ENCODE data around the gene CYSLTR2.

Gene CYSLTR2, protein sequence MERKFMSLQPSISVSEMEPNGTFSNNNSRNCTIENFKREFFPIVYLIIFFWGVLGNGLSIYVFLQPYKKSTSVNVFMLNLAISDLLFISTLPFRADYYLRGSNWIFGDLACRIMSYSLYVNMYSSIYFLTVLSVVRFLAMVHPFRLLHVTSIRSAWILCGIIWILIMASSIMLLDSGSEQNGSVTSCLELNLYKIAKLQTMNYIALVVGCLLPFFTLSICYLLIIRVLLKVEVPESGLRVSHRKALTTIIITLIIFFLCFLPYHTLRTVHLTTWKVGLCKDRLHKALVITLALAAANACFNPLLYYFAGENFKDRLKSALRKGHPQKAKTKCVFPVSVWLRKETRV

DNA sequence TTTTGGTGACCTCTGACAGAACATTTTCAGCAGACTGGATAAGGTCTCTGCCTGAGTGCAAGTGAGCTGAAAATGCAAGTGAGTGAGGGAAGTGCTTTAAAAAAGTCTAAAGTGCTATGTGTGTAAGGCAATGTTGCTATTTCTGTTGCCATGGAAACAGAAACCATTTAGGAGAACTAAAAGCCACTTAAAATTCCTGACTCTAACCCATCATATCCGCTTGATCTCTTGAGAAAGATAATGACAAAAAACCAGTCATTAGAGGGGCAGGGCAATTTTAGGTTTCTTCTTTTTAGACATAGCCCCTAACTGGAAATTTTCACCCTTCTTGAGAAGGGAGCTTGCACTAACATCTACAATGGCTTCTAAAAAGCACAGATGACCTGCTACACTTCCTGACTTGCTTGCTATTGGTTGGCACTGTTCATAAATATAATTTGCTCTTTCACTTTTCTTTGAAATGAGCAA is at the start of gene CYSLTR2:
CYSLTR2 (plus strand) TSS at position 458 of the 468 bp plus-strand sequence. CDS start 52,889 bp downstream, outside the sequence.
- DNase-seq = no peak

DNA sequence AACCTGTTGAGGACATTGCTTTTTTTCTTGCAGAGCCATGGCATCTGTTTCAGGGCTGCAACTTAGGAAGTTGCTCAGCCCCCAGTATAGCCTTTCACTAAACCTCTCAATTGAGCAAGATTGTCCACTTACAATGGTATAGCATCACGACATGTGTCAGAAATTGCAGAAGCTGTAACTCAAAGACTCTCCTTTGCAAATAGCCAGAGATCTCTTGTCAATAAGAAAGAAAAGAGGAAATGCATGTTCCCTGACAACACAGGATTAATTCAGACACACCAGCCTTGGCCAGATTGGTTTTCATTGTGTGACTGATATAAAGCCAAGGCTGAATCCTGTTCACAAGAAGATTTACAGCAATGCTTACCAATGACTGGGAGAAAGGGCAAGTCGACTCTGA is 38.7 kb upstream of the CYSLTR2 start:
- no peak for DNase-seq

DNA sequence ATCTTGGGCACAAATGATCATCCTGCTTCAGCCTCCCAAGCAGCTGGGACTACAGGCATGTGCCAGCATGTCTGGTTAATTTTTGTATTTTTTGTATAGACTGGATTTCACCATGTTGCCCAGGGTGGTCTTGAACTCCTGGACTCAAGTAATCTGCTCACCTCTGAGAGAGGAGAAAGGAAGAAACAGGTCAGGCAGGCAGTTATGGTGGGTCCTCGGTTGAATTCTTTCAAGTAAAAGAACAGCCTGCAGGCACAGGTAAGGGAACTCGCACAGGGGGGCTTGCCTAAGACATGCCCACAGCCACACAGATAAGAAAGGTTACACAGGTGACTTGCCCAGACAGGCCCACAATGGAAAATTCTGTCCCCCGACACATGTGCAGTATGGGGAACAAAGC is 34.8 kb upstream of the CYSLTR2 start:
- DNase-seq = no peak

DNA sequence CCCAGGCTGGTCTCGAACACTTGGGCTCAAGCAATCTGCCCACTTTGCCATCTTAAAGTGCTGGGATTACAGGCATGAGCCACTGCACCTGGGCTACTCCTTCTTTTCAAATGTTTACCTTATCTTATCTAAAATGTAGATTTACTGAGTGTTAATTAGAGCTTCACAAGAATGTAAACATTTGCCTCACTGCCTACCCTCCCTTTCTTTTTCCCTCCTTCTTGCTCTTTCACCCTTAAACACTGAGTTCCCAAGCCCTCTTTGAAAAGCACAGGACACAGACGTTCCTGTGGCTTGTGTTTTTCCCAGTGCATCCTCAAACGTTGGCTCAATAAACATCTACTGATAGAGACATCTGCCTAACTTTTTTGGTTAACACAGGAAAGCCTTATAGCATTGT is 32.7 kb upstream of the CYSLTR2 start:
- DNase-seq = no peak

DNA sequence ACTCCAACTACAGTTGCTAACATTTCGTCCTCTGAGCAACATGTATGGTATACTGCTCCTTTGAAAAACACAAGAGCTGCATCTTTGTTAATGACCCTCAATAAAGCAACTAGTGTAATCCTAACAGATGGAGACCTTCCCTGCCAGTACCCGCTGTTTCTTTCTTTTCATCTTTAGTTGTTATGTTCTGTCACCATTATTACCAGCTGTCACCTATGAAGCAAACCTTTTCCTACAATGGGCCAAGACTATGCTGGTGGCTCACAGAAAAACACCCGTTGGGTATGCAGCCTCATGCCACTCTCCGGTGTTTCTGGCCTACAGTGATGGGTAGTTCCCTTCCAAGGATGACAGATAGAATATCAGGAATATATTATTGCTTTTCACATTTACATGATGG is 29.7 kb upstream of the CYSLTR2 start:
- DNase-seq = peak; percentile 7

DNA sequence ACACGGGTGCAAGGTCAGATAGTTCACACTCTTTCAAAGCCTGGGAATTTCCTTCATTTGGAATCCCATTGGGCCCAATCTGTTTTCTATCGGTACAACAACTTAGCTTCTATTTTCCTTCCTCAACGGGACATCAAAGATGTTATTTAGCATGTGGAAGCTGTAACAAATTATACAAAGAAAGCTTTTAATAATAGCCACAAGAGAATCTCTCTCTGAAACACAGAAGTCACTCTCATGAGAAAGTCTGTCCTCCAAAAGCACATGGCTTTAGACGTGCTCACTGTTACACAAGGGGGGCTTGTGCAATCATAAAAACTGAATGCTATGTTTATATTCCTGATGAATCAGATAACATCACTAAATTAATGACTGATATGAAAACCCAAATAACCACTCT is 28.9 kb upstream of the CYSLTR2 start:
- no peak for DNase-seq

DNA sequence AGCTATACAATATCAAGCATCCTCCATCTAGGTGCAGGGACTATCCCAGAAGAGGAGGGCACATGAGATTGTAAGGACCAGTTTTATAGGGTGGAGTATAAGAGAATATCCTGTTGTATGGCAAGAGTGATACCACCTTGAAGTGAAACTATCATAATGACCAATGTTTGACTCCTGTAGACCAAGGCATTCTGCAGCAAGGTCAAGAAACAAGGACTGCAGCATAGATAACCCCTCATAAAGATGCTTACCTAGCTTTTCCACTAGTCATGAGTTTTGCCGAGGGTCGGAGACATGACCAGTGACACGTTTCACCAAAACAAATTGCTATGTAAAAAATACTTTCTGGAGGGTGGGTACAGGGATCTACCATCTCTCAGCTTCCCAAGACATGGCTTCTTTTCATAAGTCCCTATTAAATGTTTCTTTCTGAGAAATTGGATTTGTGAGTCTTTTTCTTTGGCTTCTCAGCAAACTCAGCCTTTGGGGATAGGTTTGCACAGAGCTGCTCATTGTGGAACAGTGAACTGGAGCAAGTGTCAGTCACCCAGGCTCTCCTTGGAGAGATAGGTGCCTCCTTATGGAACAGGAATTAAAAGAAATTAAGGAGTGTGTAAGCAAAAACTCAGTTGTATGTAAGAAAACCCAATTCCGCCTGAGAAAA is 28.2 kb upstream of the CYSLTR2 start:
- no peak for DNase-seq

DNA sequence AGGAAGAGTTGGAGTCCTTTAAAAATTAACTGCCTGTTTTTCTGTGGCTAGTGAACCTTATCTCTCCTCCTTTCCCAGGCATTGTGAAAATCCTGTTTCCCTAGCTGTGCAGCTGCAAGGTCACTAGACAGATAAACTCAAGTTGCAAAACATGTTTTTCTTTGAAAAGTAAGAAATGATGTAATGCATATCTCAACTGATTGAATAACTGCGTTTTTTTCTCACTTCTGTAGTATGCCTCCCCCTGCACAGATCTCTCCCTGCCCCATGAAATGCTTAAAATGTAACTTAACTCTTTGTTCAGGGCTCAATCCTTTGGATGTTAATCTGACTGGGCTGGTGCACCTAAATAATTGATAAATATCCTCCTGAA is 27.7 kb upstream of the CYSLTR2 start:
- DNase-seq = no peak

DNA sequence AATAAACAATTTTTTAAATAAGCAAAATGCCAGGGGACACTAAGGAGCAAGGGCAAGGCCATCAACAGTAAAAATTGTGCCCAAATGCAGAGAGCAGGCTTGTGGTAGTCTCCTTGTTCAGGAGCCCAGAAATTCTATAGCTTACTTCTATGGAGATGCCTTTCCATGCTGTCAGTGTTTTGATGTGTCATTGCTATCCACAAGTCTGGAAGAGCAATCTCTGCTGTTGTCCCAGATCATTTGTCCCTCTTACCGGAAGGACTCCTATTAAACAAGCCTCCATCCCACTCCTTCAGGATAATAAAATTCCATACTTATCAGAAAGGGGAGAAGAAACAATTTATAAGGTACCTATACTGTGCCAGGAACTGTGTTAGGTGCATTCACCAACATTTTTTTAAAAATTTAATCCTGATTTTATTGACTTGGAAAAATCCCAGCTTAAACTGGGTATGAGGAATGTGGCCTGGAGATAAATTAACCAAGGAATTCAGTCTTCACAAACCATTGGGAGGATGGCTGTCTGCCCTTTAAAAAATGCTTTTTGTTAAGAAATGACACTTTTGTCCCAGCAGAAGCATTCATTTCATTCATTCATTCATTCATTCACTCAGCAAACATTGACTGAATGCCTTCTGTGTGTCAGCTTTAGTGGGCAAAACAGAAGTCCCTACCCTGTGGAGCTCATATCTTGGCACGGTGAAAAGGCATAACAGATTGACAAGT is 26.8 kb upstream of the CYSLTR2 start:
- no peak for DNase-seq

DNA sequence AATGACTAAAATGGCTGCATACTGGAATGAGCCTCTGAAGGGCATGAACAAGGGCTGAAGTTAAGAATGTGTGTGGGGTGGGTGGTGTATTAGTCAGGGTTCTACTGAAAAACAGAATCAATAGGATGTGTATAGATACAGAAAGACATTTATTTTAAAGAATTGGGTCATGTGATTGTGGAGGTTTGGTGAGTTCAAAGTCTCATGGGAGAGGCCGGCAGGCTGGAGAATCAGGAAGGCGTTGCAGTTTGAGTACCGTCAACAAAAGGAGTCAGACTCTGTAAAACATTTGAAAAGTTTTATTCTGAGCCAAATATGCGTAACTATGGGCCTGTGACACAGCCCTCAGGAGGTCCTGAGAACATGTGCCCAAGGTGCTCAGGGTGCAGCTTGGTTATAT is 24.5 kb upstream of the CYSLTR2 start:
- DNase-seq = no peak

DNA sequence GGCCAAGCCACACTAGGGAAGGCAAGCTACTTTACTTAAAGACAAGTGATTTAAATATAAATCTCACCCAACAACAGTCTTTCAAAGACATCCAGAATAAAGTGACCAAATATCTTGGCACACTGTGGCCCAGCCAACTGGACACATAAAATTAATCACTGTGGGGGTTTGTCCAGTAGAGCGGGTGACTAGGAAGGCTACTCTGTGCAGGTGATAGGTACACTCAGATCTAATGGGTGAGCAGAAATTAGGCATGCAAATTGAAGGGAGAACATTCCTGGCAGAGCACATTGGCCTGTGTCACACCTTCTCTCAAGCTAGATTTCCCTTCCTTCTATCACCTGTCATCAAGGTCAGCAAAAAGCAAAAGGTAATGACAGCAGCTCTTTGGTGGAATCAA is 23.4 kb upstream of the CYSLTR2 start:
- DNase-seq = no peak

DNA sequence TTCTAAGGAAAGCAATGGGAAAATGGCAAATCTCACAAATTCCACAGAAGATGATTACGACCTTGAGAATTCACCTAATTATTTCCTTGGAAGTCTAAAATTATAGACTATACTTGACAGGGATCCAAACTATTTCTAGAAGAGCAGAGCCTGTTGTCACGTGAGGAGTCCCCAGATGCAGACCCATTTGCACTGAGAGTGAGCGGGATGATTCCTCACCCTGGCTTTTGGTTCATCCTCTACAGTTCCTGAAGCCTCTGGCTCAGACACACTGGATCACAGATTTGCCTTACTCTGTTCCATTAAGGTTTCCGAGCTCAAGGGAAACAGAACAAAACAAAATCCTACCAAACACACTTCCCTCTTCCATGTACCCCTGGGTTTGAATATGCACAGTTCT is 23.0 kb upstream of the CYSLTR2 start:
- DNase-seq = no peak

DNA sequence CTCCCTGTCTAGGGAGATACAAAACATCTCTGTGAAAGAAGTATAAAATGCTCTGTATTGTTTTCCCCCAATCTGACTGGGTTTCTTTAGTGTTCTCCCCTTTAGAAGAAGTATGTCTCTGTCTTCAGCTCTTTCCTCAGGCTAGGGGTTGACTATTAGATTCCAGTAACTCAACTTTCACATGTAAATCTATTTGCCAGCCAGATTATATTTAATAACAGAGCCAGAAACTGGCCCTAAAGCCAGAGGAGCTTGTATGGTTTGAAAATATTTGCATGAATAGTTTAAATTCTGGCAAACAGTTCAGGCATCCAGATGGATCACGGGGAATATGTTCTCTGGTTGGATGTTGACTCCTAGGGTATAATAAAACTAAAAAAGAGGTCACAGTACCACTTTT is 22.3 kb upstream of the CYSLTR2 start:
- DNase-seq = no peak

DNA sequence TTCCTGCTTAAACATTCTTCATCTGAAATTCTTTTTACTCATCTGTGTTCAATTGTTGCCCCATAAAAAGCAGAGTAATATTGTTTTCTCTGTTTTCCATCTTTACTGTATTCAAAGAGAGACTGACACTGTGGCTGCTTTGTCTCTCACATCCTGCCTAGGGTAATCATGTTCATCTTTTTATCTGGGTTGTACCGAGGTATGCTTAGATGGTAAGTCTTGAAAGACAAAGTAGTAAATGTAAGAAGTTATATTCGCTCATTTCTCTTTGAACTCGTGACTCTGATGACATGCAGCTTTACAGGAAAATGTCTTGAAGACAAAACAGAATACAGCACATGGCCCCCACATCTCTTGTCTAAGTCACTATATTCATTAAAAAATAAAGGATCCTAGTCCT is 20.0 kb upstream of the CYSLTR2 start:
- no peak for DNase-seq

DNA sequence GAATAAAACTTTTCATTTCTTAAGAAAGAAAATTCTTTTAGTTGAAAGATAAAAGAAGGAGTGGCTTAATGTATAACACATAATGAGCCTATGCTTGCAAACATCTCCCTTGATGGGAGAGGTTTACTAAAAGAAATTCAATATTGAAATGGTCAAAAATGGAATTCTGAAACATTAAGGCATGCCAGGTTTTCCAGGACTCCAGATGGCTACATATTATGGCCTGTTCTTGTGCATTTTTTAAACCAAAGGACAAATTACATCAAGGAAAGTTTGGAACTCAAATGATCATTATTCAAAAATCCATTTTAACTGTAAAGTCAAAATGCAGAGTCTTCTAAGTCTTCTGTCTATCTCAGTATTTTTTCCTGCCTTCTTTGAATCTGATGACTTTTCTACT is 19.1 kb upstream of the CYSLTR2 start:
- DNase-seq = no peak

DNA sequence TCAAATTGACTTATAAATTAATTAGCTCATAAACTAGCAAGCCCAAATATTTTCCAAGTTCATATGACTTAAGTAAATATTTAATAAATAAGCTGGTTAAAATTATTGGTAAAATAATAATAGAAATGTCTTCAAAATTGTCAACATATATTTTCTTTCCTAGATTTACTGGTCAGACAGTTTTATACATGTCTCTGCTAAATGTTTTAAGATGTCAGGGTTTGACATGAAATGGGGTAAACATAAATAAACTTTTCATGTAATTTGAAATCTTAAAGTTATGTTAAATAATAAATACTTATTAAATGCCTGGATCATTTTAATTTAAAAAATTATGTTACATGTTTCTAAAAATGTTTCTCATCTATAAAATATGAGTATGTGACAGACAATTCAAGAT is 18.3 kb upstream of the CYSLTR2 start:
- DNase-seq = no peak

DNA sequence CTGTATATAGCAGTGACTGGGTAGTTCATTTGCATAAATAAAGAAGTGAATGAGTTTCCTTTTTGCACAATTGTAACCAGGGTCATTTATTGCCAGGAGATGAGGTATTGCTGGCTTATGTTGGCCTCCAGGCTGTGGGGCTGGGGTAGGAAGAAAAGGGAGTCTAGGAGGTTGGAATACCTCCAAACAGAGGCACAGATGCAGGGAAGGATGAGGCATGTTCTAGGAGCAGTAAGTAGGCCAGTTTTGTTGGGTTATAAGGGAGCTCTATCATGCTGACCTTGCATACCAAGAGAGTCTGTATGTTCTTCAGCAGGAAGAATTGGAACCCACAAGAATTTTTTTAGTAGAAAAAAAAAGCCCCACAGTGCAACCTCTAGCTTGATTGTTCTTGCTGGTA is 17.2 kb upstream of the CYSLTR2 start:
- no peak for DNase-seq

DNA sequence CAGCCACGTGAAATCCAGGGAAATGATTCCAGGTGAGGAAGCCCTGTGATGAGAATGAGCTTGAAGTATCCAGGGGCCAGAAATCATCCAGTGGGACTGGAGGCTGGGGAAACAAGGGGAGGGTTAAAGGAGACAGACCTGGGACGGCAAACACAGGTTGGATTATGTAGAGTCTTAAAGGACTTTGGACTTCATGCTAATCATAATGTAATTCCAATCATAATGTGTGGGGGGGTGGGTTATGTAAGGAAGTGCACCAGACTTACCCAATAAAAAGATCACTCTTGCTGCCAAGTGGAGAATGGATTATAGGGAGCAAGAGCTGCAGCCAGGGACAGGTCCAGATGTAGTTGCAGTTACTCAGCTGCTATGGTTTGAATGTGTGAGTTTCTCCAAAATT is 16.1 kb upstream of the CYSLTR2 start:
- DNase-seq = no peak

DNA sequence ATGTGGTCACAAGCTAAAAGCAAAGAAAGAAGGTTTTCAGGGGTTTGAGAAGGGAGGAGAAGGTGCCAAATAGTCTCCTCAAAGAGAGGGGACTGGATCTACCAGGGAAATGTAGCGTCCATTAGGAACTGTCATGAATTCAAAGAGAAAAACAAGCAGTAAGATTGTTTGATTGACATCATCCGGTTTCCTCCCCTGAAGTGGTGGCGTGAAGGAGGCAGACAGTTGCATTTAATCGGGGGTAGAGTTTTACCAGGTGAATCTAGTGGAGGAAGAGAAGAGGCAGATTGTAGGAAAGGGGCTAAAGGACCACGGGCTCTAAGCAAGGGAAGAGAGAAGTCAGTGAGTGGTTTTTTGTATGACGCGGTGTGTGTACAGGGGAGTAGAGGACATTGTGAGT is 13.0 kb upstream of the CYSLTR2 start:
- DNase-seq = no peak

DNA sequence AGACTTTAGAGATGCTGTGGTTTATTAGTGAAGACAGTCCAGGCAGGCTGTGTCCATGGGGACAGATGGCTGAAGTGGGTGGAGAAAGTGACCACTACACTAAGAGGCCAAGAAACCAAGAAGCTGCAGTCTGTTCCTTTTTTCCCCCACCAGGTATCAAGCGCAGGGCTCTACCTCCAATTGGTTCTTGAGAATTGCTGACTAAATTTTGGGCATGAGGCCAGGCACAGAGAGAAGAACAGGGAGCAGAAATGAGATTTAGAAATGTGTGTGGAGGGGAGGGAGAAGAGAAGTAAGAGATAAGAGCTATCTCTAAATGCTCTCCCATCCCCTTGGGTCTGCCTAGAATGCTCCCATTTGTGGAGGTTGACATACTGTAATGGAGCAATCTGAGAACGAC is 12.3 kb upstream of the CYSLTR2 start:
- DNase-seq = no peak

DNA sequence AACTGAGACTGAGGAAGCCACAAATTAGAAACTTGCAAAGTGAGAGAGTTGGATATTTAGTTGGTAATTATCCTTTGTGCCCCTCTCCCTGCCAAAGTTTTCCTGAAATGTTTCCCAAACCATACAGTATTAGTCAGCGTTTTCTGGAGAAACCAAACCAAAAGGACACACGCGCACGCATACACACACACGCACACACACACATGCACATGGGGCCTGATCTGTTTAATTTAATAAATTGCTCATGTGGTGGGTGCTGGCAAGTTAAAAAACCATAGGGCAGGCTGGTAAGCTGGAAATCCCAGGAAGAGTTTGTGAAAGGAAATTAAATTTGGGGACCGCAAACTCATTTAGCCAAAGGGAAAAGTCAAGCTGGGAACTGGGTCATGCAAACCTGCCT is 11.7 kb upstream of the CYSLTR2 start:
- no peak for DNase-seq

DNA sequence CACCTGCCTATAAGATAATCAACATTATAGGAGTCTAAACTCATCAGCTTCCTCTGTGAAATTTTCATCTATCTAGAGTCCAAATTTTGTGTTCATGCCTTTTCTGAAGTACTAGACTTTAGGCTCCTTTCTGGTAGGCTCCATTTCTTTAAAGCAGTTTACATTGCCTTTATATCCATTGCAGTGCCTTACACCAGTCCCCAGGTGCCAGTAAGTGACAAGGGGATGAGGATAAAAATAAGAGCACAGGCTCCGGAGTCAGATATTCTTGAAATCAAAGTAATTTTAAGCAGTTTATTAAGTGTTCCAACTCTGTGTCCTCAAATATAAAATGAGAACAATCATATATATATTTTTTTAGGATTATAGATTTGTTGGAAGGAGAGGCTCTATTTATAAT is 10.6 kb upstream of the CYSLTR2 start:
- DNase-seq = no peak

DNA sequence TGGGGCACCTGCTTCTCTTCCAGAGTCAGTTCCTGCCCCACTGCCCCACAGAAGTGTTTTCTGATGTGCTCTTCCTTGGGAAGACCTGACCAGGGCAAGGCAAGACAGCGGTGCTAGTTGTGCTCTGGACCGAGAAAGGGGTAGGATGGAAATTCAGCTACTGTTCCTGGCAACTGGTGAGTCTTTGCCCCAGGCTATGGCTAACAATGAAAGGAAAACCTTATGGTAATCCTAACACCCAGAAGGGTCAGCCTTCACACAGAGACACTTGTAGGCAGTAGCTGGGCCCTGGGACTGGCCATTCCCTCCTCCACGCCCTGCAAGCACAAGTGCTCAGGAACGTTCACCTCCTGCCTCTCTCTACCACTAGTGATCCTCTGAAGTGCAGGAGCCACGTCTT is 9.6 kb upstream of the CYSLTR2 start:
- no peak for DNase-seq

DNA sequence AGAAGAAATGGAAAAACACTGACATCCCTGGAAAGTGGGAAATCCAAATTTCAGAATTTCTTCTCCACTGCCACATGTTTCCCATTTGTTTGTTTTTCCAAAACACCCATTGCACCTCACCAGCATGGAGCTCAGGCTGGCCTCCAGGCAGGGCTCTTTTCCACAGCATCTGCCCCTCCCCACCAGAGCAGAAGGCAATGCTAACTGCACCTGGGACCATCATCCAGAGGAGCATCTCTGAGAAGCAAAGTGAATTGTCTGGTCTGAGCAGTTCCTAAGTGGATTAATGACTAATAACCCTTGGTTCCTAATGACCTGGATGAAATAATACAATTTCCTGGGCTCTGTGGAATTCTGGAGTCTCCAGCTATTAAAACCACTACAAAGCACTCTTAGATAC is 8.8 kb upstream of the CYSLTR2 start:
- peak; percentile 94 for DNase-seq
